Measurements from ENCODE around the gene DAD1.

Gene DAD1

GRCh38 chr14:22517117-22517720 lies 71.8 kb downstream of the DAD1 start:
- in situ Hi-C loops (cut with MboI; ENCODE audit: low sequenced_read_pairs, unreplicated experiment): no loop called here

DNA sequence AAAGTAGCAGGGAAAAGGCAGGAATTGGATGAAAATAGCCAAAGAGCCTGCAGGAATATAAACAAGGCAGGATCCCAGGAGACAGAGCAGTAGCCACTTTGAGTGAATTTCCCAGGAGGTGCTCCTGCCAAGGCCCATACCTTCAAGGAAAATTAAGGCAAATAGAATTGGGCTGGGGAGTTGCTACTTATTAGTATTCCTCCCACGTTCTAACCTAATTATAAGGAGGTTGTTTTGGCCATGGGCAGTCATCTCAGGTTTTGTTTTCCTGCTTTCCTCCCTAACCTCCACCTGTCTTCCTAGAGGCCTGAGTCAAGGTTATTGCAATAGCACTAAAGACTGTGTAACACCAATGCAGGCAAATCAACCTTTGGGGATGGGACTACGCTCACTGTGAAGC lies 73.1 kb downstream of the DAD1 start:
- no peak for TF ChIP-seq CTCF (IDR thresholded peaks at IDR 0.05; ENCODE audit: borderline replicate concordance, control extremely low read depth, extremely low read depth, insufficient read depth, missing control alignments)
- in situ Hi-C loops (cut with MboI; ENCODE audit: low sequenced_read_pairs, unreplicated experiment): no loop called here
- no peak for DNase-seq (ENCODE audit: low spot score)

More at GRCh38 chr14:22517117-22517720, 71.8 kb downstream of the DAD1 start:
- no peak for DNase-seq (ENCODE audit: low spot score)
- no peak for TF ChIP-seq CTCF (IDR thresholded peaks at IDR 0.05; ENCODE audit: borderline replicate concordance, control extremely low read depth, extremely low read depth, insufficient read depth, missing control alignments)

Measured in GM13976 (cell line).